ENCODE data around the gene ARHGEF25.

The ARHGEF25 gene

GRCh38 chr12:57619434-57620244 lies 8.4 kb downstream of the ARHGEF25 start:
- H3K27me3 ChIP-seq (replicated peaks; ENCODE audit: control insufficient read depth, insufficient read depth, low read length): peaks cover 7% of the 10 kb centered on the region
- no peaks in the 10 kb centered on the region for H3K36me3 ChIP-seq (ENCODE audit: control insufficient read depth, insufficient read depth, low read length)
- no peak for TF ChIP-seq CTCF (IDR thresholded peaks at IDR 0.05; ENCODE audit: insufficient read depth, low read length, poor library complexity, severe bottlenecking)
- no peak for DNase-seq (ENCODE audit: extremely low read depth, insufficient read length)
- H3K4me3 ChIP-seq (replicated peaks; ENCODE audit: low read depth, low read length): no peak overlapping the region

GRCh38 chr12:57620245-57620935 lies 9.2 kb downstream of the ARHGEF25 start:
- TF ChIP-seq CTCF (IDR thresholded peaks at IDR 0.05; ENCODE audit: insufficient read depth, low read length, poor library complexity, severe bottlenecking): no peak
- H3K27me3 ChIP-seq (replicated peaks; ENCODE audit: control insufficient read depth, insufficient read depth, low read length): peaks cover 7% of the 10 kb centered on the region
- no peak overlapping the region for H3K4me3 ChIP-seq (replicated peaks; ENCODE audit: low read depth, low read length)
- no peak for DNase-seq (ENCODE audit: extremely low read depth, insufficient read length)
- H3K36me3 ChIP-seq (ENCODE audit: control insufficient read depth, insufficient read depth, low read length): no peaks in the 10 kb centered on the region

GRCh38 chr12:57620936-57621496 lies 9.8 kb downstream of the ARHGEF25 start:
- Histone ChIP-seq H3K4me3 (replicated peaks; ENCODE audit: low read depth, low read length) (0 out of 2 replicates have a peak overlapping the region, but pooled peaks have one; percentile 2), H3K36me3 (ENCODE audit: control insufficient read depth, insufficient read depth, low read length) (no peaks in the 10 kb centered on the region), H3K27me3 (replicated peaks; ENCODE audit: control insufficient read depth, insufficient read depth, low read length) (peaks cover 7% of the 10 kb centered on the region)
- no peak for DNase-seq (ENCODE audit: extremely low read depth, insufficient read length)
- TF ChIP-seq CTCF (IDR thresholded peaks at IDR 0.05; ENCODE audit: insufficient read depth, low read length, poor library complexity, severe bottlenecking): no peak

GRCh38 chr12:57621497-57622292 lies 10.5 kb downstream of the ARHGEF25 start:
- DNase-seq (ENCODE audit: extremely low read depth, insufficient read length): peak; percentile 39
- Histone ChIP-seq H3K36me3 (ENCODE audit: control insufficient read depth, insufficient read depth, low read length) (no peaks in the 10 kb centered on the region), H3K27me3 (replicated peaks; ENCODE audit: control insufficient read depth, insufficient read depth, low read length) (peaks cover 7% of the 10 kb centered on the region), H3K4me3 (replicated peaks; ENCODE audit: low read depth, low read length) (peak overlapping the region; percentile 2; the same call in 1 of the 2 replicates)
- TF ChIP-seq CTCF (IDR thresholded peaks at IDR 0.05; ENCODE audit: insufficient read depth, low read length, poor library complexity, severe bottlenecking): peak; percentile 94

Measured in GM06990 (cell line).